ENCODE measurements around the gene SZT2. TPM values are rescaled to one million over a fixed set of nuclear protein-coding genes. Genes with fewer than 3 reads are reported as not detected.

Gene SZT2
- total RNA-seq, 4 donors from 2014 or later, result 49.2 to 68.7 (median 57.3) TPM

DNA sequence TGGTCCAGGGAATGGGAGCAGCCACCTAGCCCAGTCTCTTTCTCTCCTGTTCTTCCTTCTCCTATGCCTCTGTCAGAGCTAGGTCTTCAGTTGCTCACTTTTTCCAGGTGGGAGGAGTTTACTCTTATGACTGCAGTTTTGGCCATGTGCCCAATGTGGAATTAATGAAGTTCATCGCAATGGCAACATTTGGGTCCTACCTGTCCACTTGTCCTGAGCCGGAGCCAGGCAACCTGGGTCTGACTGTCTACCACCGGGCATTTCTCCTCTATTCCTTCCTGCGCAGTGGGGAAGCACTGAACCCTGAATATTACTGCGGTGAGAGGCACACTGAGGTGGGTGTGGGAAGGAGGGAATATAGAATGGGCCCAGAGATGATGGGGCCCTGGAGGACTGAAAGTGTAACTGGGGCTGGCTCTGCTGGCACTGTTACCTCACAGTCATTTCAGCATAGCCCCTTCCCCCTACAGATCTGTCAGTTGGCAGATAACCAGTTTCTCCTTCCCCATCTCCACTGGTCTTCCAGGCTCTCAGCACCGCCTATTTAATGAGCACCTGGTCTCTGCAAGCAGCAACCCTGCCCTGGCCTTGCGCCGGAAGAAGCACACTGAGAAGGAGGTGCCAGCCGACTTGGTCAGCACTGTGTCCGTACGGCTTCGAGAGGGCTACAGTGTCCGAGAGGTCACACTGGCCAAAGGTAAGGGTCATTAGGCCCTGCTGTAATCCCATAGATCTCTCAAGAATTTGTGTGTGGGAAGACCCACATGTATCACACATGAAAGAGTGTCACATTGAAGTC lies 30.1 kb downstream of the SZT2 start:
- Histone ChIP-seq H3K36me3 (peaks cover 0 to 100% (median 44%) of the 10 kb centered on the region in 3 donors), H3K27me3 (no peaks in the 10 kb centered on the region), H3K9me3 (no peaks in the 10 kb centered on the region), H3K27ac (no peak overlapping the region), H3K4me3 (no peak overlapping the region), H3K4me1 (no peaks in the 10 kb centered on the region)
- WGBS, 2 donors, result 92 to 96% methylated on average over 13 of the region's 13 CpGs
- no peak for DNase-seq (ENCODE audit: low spot score in 2 of 2)
- no peak for TF ChIP-seq EP300 (IDR thresholded peaks at IDR 0.05)
- TF ChIP-seq, protein P1, sequence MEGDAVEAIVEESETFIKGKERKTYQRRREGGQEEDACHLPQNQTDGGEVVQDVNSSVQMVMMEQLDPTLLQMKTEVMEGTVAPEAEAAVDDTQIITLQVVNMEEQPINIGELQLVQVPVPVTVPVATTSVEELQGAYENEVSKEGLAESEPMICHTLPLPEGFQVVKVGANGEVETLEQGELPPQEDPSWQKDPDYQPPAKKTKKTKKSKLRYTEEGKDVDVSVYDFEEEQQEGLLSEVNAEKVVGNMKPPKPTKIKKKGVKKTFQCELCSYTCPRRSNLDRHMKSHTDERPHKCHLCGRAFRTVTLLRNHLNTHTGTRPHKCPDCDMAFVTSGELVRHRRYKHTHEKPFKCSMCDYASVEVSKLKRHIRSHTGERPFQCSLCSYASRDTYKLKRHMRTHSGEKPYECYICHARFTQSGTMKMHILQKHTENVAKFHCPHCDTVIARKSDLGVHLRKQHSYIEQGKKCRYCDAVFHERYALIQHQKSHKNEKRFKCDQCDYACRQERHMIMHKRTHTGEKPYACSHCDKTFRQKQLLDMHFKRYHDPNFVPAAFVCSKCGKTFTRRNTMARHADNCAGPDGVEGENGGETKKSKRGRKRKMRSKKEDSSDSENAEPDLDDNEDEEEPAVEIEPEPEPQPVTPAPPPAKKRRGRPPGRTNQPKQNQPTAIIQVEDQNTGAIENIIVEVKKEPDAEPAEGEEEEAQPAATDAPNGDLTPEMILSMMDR (IDR thresholded peaks at IDR 0.05), result no peak
- TF ChIP-seq POLR2A (IDR thresholded peaks at IDR 0.05), result no peak

- H3K4me3 ChIP-seq, result no peak overlapping the region
- H3K9me3 ChIP-seq, result no peaks in the 10 kb centered on the region
- H3K4me1 ChIP-seq, result no peaks in the 10 kb centered on the region
- no peak for DNase-seq (ENCODE audit: low spot score in 2 of 2)
- H3K27me3 ChIP-seq, result no peaks in the 10 kb centered on the region
- H3K36me3 ChIP-seq, result peaks cover 0 to 100% (median 55%) of the 10 kb centered on the region in 3 donors
- WGBS, 2 donors, result 97% methylated on average over 10 of the region's 10 CpGs
- H3K27ac ChIP-seq, result no peak overlapping the region
- no peak for TF ChIP-seq EP300 (IDR thresholded peaks at IDR 0.05)
- no peak for TF ChIP-seq POLR2A (IDR thresholded peaks at IDR 0.05)
- TF ChIP-seq, protein P1 (IDR thresholded peaks at IDR 0.05), result no peak
Observed at GRCh38 chr1:43420874-43421273, 31.2 kb downstream of the SZT2 start.

DNA sequence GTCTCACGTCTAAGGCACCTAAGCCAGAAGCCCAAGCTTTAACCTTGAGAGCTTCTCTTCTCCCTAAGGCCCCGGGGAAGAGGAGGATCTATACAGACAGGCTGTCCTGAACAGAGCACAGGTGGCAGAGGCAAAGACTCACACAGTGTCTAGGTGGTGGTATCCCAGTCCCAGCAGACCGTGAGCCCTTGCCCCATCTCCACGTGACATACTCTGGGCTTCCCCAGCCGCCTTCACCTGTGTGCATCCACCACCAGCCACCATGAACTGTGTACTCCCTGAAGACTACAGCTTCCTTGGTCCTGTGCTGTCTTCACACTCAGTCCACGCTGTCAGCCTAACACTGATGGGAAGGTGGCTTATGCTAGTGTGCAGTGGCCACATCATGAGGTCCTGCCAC lies 31.7 kb downstream of the SZT2 start:
- H3K27me3 ChIP-seq, result no peaks in the 10 kb centered on the region
- no peaks in the 10 kb centered on the region for H3K9me3 ChIP-seq
- H3K4me1 ChIP-seq, result no peaks in the 10 kb centered on the region
- WGBS, 2 donors, result 94 to 96% methylated on average over 6 of the region's 6 CpGs
- no peak overlapping the region for H3K27ac ChIP-seq
- peaks cover 0 to 100% (median 60%) of the 10 kb centered on the region in 3 donors for H3K36me3 ChIP-seq
- TF ChIP-seq EP300 (IDR thresholded peaks at IDR 0.05) (no peak), POLR2A (IDR thresholded peaks at IDR 0.05) (no peak)
- TF ChIP-seq, protein P1 (IDR thresholded peaks at IDR 0.05), result no peak
- H3K4me3 ChIP-seq, result no peak overlapping the region
- DNase-seq (ENCODE audit: low spot score in 2 of 2), result no peak

GRCh38 chr1:43421976-43422750 lies 32.5 kb downstream of the SZT2 start:
- H3K27me3 ChIP-seq, result no peaks in the 10 kb centered on the region
- DNase-seq (ENCODE audit: low spot score in 2 of 2), result no peak
- peaks cover 0 to 100% (median 64%) of the 10 kb centered on the region in 3 donors for H3K36me3 ChIP-seq
- no peak overlapping the region for H3K27ac ChIP-seq
- no peaks in the 10 kb centered on the region for H3K4me1 ChIP-seq
- 83 to 88% methylated on average over 12 of the region's 12 CpGs for WGBS, 2 donors
- no peak overlapping the region for H3K4me3 ChIP-seq
- no peaks in the 10 kb centered on the region for H3K9me3 ChIP-seq
- TF ChIP-seq POLR2A (IDR thresholded peaks at IDR 0.05) (no peak), EP300 (IDR thresholded peaks at IDR 0.05) (no peak)
- TF ChIP-seq, protein P1 (IDR thresholded peaks at IDR 0.05), result no peak

Measured in tibial nerve (tissue), 4 donors.